H1 (cell line): ENCODE measurements around the gene AWAT2. TPM values are rescaled to one million over a fixed set of nuclear protein-coding genes. Genes with fewer than 3 reads are reported as not detected.

Experiments
- CHD1 ChIP-seq: IDR thresholded peaks from 2 replicates; pipeline ENCODE4 v1.6.1; 2012; ENCODE audit warnings: low read depth, low read length, improper control_type of control experiment
- POU5F1 ChIP-seq: IDR thresholded peaks from 2 replicates; pipeline ENCODE4 v1.6.1; 2011; ENCODE audit warnings: low read depth, mild to moderate bottlenecking, low read length, moderate library complexity
- ZNF274 ChIP-seq: IDR thresholded peaks from 2 replicates; pipeline ENCODE4 v1.7.0; 2012; ENCODE audit warnings: low read length, borderline replicate concordance; ENCODE audit errors: extremely low read depth
- polyA plus RNA-seq, 7 experiments: library from polyadenylated mRNA; depleted of rRNA in 3 of 7; stranded (reverse) in 5 of 7; unstranded in 2 of 7; fragments of >200 nt in 5 of 7; fragments of 200-250 nt in 2 of 7; gene quantifications; 1 replicate in 5 of 7; 2 replicates in 1 of 7; 4 replicates in 1 of 7; pipeline versions ENCODE4 v1.2.1 to v1.2.3, GENCODE V29; 2011 to 2013; ENCODE audit warnings: missing spikeins in 2 of 7, mixed read lengths in 2 of 7
- total RNA-seq: library from RNA; stranded (reverse); fragmentation: NEBNext Ultra II Directional; extraction: Animal tissue kit (Norgen Biotek cat#: 25700); gene quantifications from 2 replicates; pipeline ENCODE4 v1.2.1, GENCODE V29; 2021
- TF ChIP-seq, protein P1 (sequence below): fragments of 300-600 bp; sonication (generic); IDR thresholded peaks from 2 replicates; pipeline ENCODE4 v1.7.1; 2012; ENCODE audit warnings: low read length, moderate library complexity, mild to moderate bottlenecking, inconsistent platforms; ENCODE audit not compliant: insufficient replicate concordance

The AWAT2 gene
- total and polyA plus RNA-seq, 2 of the 8 experiments (the other 6 are each of a cell fraction or from before 2014, with no cell fraction given) = not detected

DNA sequence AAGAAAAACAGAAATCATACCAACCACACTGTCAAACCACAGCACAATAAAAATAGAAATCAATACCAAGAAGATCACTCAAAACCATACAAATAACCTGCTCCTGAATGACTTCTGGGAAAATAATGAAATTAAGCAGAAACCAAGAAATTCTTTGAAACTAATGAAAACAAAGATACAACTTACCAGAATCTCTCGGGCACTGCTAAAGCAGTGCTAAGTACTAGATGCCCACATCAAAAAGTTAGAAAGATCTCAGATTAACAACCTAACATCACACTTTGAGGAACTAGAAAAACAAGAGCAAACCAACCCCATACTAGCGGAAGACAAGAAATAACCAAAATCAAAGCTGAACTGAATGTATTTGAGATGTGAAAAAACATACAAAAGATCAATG is 33.2 kb downstream of the AWAT2 start (continued):
- TF ChIP-seq, protein P1, sequence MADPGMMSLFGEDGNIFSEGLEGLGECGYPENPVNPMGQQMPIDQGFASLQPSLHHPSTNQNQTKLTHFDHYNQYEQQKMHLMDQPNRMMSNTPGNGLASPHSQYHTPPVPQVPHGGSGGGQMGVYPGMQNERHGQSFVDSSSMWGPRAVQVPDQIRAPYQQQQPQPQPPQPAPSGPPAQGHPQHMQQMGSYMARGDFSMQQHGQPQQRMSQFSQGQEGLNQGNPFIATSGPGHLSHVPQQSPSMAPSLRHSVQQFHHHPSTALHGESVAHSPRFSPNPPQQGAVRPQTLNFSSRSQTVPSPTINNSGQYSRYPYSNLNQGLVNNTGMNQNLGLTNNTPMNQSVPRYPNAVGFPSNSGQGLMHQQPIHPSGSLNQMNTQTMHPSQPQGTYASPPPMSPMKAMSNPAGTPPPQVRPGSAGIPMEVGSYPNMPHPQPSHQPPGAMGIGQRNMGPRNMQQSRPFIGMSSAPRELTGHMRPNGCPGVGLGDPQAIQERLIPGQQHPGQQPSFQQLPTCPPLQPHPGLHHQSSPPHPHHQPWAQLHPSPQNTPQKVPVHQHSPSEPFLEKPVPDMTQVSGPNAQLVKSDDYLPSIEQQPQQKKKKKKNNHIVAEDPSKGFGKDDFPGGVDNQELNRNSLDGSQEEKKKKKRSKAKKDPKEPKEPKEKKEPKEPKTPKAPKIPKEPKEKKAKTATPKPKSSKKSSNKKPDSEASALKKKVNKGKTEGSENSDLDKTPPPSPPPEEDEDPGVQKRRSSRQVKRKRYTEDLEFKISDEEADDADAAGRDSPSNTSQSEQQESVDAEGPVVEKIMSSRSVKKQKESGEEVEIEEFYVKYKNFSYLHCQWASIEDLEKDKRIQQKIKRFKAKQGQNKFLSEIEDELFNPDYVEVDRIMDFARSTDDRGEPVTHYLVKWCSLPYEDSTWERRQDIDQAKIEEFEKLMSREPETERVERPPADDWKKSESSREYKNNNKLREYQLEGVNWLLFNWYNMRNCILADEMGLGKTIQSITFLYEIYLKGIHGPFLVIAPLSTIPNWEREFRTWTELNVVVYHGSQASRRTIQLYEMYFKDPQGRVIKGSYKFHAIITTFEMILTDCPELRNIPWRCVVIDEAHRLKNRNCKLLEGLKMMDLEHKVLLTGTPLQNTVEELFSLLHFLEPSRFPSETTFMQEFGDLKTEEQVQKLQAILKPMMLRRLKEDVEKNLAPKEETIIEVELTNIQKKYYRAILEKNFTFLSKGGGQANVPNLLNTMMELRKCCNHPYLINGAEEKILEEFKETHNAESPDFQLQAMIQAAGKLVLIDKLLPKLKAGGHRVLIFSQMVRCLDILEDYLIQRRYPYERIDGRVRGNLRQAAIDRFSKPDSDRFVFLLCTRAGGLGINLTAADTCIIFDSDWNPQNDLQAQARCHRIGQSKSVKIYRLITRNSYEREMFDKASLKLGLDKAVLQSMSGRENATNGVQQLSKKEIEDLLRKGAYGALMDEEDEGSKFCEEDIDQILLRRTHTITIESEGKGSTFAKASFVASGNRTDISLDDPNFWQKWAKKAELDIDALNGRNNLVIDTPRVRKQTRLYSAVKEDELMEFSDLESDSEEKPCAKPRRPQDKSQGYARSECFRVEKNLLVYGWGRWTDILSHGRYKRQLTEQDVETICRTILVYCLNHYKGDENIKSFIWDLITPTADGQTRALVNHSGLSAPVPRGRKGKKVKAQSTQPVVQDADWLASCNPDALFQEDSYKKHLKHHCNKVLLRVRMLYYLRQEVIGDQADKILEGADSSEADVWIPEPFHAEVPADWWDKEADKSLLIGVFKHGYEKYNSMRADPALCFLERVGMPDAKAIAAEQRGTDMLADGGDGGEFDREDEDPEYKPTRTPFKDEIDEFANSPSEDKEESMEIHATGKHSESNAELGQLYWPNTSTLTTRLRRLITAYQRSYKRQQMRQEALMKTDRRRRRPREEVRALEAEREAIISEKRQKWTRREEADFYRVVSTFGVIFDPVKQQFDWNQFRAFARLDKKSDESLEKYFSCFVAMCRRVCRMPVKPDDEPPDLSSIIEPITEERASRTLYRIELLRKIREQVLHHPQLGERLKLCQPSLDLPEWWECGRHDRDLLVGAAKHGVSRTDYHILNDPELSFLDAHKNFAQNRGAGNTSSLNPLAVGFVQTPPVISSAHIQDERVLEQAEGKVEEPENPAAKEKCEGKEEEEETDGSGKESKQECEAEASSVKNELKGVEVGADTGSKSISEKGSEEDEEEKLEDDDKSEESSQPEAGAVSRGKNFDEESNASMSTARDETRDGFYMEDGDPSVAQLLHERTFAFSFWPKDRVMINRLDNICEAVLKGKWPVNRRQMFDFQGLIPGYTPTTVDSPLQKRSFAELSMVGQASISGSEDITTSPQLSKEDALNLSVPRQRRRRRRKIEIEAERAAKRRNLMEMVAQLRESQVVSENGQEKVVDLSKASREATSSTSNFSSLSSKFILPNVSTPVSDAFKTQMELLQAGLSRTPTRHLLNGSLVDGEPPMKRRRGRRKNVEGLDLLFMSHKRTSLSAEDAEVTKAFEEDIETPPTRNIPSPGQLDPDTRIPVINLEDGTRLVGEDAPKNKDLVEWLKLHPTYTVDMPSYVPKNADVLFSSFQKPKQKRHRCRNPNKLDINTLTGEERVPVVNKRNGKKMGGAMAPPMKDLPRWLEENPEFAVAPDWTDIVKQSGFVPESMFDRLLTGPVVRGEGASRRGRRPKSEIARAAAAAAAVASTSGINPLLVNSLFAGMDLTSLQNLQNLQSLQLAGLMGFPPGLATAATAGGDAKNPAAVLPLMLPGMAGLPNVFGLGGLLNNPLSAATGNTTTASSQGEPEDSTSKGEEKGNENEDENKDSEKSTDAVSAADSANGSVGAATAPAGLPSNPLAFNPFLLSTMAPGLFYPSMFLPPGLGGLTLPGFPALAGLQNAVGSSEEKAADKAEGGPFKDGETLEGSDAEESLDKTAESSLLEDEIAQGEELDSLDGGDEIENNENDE = no peak
- TF ChIP-seq CHD1 (no peak), ZNF274 (no peak), POU5F1 (no peak)
